UCSD-AML1 (cell line): ENCODE data around the gene CDSN.
A peak's percentile ranks its signal among the peaks of the same experiment; 100 is the strongest.
"Not testable (repeated sequence)": the region's sequence is repeated elsewhere in the genome, so short reads cannot be mapped to it uniquely, and the experiment has no call there.

ENCODE experiments used
- DNase-seq: peaks from one replicate; lab custom pipeline; 2025; ENCODE audit not compliant: unreplicated experiment; lab: John Stamatoyannopoulos, UW

CDSN gene, protein sequence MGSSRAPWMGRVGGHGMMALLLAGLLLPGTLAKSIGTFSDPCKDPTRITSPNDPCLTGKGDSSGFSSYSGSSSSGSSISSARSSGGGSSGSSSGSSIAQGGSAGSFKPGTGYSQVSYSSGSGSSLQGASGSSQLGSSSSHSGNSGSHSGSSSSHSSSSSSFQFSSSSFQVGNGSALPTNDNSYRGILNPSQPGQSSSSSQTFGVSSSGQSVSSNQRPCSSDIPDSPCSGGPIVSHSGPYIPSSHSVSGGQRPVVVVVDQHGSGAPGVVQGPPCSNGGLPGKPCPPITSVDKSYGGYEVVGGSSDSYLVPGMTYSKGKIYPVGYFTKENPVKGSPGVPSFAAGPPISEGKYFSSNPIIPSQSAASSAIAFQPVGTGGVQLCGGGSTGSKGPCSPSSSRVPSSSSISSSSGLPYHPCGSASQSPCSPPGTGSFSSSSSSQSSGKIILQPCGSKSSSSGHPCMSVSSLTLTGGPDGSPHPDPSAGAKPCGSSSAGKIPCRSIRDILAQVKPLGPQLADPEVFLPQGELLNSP

DNA sequence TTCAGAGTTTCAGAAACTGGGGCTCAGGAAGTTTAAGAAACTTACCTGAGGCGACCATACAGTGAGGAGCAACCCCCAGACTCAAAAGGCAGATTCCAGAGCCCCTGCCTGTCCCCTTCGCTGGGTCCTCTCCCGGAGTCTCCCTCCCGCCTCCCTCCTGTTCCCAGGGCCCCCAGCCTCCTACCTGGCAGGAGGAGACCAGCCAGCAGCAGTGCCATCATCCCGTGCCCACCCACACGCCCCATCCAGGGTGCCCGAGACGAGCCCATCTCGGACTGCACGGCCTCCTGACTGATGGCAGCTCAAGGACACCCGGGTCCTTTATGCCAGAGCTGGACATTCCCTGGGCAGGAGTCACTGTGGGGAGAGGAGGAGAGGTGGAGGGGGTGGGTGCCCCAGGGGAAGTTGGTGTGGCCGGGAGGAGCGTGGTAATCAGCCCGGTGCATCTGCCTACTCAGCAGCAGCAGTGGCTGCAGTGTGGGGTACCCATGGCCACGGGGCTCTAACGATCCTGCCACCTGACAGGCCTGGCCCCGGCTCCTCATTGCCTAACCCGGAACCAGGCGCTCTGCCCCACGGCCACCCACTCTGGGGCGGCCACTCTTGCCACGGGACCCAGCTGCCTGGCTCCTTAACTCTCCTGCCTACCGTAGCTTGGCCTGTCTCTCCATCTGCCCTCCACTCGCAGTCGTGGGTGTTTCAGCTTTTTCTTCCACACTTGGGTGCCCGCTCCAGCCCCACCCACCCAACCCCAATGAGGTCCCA lies at the start of gene CDSN:
Gene CDSN (minus strand): TSS at position 296 of the 765 bp plus-strand sequence. CDS start 27 bp downstream, at position 269.
- DNase-seq: no peak

DNA sequence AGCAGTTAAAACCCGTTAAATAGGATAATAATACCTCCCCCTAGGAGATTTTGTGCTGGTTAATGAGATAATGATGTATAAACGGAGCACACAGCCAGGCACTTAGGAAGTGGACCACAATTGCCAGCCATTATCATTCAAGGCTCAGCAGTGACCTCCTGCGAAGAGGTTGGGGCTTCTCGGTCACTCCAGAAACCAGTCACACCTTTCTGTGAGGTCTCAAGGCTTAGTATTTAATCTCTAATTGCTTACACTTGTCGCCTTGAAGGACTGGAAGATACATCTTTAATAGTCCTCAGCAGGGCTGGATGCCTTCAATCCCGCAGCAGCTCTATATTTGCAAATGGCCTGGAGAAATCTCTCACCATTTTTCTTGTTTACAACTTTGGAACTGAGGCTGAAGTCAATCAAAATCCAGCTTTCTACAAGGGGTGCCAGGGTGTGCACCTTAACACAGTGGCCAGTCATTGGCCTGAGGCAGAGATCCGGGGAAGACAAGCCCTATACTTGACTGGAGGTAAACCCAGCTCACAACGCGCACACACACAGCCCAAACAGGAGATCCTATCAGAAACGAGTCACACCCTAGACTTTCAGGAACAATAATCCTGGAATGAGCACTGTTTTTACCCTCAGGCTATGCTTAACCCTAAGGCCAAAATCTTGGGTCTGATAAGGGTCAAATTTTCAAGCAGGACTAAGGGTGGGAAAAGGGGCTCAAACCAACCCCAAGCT lies 49.0 kb upstream of the CDSN start:
- no peak for DNase-seq

DNA sequence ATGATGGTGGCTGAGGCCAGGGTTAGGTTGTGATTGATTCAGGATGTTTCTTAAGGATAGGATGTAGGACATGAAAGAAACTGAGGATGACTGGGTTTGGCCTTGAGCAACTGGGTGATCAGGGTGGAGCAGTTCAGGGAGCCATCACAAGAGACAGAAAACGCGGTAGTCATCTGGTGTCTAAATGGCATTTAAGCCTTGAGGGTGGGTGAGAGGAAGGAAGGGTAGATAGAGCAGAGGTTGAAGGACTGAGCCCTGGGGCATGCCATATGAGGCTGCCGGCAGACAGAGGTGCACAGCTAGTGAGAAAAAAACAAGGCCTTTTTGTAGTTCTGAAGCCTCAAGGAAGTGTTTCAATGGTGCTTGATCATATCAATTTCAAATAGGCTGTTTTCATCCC lies 48.4 kb upstream of the CDSN start:
- DNase-seq: no peak

DNA sequence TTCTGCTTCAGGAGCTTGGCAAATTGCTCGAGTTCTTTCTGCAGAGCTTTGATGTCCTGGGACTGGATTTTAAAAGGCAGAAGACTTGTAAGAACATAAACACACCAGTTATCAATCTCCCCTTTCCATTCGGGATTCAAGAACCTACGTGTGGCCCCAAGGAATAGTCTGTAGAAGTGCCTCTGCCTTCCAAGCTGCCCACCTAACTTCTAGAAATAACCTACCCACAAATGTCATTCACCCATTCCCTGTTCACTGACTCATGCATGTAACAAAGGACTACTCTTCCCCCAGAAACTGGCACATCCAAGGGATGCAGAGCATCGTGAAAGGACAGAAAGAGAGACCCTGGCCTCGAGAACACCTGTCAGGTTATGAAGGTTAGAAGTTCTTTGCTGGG lies 45.7 kb upstream of the CDSN start:
- DNase-seq: no peak

DNA sequence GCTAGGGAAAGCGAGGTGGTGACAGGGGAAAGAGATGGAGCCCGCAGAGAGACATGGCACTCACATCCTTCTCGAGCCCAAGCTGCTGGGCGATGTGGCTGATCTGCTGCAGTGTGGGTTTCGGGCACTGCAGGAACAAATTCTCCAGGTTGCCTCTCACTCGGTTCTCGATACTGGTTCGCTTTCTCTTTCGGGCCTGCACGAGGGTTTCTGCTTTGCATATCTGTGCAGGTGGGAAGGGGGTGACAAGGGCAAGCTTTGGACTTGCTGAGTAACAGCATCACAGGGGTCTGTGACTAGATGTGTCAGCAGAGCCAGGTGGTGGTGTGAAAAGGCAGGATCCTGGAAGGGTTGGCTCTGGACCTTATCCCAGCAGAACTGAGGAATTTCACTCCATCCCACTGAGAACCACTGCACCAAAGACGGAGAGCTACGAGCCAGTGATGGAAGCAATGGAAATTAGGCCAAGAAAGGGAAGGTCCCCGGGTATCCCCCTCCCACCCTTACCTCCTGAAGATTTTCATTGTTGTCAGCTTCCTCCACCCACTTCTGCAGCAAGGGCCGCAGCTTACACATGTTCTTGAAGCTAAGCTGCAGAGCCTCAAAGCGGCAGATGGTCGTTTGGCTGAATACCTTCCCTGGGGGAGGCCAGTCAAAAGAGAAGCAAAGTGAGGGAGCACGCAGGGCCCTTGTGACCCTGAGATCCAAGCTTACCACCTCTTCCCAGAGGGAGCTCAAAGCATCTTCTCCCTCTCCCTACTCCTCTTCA lies 45.0 kb upstream of the CDSN start:
- DNase-seq: not testable (repeated sequence)

DNA sequence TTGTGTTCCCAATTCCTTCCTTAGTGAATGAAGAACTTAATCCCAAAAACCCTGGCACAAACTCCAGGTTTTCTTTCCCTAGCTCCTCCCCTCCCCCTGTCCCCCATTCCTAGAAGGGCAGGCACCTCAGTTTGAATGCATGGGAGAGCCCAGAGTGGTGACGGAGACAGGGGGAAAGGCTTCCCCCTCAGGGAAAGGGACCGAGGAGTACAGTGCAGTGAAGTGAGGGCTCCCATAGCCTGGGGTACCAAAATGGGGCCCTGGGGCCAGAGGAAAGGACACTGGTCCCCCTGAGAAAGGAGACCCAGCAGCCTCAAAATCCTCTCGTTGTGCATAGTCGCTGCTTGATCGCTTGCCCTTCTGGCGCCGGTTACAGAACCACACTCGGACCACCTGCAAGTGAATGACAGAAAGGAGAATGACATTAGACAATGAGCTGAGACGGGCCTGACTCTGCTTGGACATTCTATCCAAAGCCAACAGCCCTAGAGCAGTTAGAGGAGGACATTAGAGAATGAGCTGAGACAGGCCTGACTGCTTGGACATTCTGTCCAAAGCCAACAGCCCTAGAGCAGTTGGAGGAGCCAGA lies 44.3 kb upstream of the CDSN start:
- not testable (repeated sequence) for DNase-seq

DNA sequence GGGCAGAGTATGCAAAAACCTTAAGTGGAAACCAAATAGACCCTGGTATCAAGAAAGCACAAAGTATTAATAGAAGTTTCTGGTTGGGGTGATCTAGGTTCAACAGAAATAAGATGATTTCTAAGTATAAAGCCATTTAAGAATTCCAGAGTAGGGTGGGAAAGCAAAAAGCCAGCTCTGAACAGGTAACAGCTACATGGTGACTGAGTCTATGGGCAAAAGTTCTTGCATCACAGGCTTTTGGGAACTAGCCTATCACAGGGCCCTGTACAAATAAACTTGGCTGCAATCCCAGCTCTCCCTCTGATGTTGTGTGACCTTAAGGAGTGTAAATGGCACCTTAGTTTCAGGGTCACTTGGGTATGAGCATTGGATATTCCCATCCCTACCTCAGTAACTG lies 43.7 kb upstream of the CDSN start:
- no peak for DNase-seq

DNA sequence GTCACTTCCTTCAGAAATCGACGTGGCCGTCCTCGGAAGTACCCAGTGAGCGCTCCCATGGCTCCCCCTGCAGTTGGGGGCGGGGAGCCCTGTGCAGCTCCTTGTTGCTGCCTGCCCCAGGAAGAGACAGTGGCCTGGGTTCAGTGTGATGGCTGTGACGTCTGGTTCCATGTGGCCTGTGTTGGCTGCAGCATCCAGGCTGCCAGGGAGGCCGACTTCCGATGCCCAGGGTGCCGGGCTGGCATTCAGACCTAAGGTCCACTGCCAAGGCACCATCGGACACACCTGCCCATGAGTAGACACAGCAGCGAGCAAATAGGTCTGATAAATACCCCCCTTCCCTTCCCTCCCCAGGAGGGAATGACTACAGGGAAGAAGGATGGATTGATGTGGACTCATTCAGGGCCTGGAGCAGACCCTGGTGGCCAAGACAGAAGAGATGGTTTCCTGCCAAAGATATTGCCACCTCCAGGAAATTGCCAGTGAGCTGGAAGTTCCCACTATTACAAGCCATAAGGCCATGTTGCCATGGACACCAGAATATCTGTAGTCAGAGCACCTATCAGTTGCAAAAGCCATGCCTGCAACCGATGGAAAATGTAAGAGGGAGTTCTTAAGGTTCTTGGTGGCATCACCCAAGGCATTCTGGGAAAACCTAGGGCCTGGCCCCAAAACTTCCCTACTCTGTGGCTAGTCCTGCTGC lies 42.4 kb upstream of the CDSN start:
- DNase-seq: no peak

DNA sequence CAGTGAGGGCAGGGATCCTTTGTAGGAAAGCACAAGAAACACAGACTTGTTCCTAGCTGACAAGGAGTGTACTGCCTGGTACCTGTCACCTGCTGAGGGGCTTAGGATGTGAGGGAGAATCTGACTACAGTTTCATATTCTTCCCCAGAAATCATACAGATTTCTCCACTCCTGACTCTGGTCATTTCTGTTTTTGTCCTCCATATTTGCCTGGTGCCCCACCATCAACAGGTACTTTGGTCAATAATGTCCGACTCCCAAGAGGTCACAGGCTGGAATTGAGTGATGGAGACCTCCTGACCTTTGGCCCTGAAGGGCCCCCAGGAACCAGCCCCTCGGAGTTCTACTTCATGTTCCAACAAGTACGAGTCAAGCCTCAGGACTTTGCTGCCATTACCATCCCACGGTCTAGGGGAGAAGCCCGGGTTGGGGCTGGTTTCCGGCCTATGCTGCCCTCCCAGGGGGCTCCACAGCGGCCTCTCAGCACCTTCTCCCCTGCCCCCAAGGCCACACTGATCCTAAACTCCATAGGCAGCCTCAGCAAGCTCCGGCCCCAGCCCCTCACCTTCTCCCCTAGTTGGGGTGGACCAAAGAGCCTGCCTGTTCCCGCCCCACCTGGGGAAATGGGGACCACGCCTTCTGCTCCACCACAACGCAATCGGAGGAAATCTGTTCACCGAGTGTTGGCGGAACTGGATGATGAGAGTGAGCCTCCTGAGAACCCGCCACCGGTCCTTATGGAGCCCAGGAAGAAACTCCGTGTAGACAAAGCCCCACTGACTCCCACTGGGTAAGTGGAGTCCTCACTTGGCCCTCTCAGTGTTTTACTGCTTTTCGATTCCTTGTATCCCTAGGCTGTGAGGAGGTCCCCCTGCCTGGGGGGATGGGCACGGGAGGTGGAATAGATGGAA lies 41.2 kb upstream of the CDSN start:
- DNase-seq: no peak

DNA sequence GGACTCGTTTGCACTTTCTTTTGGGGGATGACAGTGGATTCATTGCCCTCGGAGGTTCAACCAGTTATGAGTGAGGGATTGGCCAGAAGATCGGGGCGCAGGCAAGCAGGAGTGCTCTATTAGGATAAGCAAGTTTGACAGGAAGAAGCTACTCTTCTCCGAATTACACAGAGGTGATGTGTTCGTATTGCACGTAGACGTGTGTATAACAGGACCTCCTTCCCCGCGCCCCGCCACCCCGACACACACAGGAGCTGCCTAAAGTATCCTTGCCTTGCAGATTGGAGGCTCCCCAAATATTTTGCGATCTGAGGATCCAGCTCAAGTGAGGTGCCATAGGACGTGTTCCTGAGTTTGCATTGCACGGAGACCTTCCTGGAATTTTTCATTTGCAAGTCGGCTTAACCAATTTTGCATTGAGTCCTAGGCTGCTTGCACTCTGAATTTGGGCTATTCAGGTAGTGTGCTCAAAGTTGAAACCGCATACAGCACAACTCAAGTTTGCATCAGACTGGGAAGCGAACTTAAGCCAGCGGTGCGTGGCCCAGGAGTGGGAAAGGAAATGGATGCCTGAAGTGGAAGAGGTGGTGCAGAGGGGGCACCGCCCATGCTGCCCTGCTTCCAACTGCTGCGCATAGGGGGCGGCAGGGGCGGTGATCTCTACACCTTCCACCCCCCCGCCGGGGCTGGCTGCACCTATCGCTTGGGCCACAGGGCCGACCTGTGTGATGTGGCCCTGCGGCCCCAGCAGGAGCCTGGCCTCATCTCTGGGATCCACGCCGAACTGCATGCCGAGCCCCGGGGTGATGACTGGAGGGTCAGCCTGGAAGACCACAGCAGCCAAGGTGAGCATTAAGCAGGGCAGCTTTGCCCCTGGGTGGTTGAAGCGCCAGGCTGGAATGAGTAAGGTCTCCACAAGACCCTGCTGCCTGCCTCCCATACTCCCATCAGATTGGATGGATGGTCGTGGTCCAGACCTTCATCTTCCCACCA lies 38.9 kb upstream of the CDSN start:
- no peak for DNase-seq

DNA sequence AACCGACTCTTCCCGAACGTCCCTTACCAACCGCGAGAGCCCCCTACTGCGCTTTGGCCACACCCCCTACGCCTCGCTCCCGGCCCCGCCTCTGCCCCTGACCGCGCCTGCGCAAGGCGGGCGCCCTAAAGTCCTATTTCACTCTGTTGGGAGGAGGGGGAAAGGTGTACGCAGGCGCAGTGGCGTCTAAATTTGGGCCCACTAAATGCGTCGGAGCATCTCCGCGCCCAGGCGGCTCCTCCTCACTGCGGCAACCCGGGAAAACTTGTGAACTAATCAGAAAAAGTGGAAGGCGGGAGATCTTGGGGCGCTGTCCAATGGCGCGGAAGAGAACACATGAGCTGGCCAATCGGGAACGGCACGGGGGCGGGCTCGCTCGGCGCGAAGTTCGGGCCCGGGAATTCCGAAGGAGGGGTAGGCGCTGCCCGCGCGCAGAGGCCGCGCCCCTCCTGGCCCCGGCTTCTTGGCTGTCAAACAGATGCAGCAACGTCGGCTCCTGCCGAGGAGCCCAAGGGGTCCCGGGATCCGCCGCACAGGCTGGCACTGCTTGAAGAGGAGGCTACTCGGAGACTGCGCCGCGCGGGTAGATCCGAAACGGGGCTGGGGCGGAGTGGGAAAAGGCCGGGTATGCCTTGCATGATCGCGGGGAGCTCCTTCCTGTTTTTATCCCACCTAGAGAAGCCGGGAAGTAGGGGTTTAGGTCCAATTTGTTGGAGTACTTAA lies 38.1 kb upstream of the CDSN start, which contains the start of gene TCF19:
Gene TCF19 (plus strand): TSS at position 450 of the 723 bp plus-strand sequence. CDS start 881 bp downstream, outside the sequence.
- DNase-seq: peak; percentile 99

DNA sequence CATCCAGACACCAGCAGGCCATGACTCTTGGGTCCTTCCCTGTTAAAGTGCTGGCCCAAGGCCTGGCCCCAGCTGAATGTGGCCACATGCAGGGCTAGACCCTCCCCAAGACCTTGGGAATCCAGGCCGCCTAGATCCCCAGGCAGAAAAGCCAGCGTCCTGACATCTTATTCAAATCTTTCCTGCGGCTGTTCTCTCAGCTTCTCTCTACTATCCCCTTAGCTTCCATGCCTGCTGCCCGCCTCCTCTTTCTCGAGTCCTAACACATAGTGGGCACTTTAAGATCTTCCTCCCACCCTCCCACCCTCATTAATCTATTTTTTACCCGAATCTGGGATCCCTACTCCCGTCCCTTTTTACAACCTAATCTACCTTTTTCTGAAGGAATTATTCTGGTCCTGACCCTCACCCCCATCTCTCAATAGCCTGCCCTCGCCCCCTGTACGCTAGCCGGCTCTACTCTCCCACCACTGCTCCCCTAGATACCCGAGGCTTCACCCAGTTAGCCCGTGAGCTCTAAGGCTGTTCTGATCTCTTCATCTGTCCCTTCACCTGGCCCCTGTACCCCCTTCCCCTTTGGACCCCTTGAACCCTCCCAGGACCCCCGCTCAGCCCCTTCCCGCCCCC lies 37.4 kb upstream of the CDSN start, which contains the start of gene CCHCR1:
Gene CCHCR1 (minus strand): TSS at position 290 of the 627 bp plus-strand sequence. CDS start 202 bp downstream, at position 88.
- no peak for DNase-seq

DNA sequence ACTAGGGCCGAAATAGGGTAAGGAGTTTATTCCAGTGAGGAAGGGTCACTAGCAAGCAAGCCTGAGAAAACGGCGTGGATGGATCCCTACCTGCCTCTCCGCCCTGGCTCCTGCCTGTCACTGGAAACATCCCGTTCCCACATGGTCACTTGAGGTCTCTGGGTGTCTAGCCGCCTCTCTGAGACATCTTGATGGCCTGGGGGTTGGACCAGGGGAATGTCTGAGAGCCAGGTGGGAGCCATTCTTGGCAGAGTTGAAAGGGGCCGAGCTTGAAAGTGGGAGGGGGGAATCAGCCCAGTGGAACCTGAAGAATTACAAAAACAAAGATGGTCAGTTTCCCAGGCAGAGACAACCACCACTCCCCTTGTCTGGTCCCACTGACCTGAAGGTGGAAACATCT lies 36.4 kb upstream of the CDSN start:
- DNase-seq: no peak

DNA sequence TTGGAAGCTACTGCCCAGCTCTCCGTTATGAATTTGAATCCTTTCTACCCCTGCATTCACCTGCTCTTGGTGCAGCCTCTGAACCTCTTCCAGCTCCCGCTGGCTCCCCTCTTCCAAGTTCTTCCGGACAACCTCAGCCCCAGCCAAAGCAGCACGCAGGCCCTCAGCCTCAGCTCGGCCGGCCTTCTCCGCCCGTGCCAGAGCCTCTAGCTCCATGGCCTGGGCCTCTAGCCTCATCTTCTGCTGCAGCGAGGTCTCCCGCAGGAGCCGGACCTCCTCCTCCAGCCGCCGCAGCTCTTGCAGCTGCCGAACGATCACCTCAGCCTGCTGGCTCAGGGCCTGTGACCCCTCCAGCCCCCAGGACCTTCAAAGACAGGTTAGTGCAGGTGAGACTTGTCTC lies 34.2 kb upstream of the CDSN start:
- DNase-seq: no peak

DNA sequence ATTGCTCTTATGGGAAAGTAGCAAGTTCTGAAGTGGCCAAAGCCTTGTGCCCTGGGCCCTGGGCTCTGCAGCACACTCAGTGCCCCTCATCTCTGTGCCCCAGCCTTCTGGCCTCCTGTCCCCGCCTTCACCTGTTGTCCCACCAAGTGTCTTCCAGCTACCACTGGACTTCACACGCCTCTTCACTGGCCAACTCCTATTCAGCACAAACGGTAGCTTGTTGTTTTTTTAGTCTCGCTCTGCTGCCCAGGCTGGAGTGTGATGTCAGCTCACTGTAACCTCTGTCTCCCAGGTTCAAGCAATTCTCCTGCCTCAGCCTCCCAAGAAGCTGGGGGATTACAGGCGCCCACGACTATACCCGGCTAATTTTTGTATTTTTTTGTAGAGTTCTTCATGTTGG lies 32.5 kb upstream of the CDSN start:
- no peak for DNase-seq

DNA sequence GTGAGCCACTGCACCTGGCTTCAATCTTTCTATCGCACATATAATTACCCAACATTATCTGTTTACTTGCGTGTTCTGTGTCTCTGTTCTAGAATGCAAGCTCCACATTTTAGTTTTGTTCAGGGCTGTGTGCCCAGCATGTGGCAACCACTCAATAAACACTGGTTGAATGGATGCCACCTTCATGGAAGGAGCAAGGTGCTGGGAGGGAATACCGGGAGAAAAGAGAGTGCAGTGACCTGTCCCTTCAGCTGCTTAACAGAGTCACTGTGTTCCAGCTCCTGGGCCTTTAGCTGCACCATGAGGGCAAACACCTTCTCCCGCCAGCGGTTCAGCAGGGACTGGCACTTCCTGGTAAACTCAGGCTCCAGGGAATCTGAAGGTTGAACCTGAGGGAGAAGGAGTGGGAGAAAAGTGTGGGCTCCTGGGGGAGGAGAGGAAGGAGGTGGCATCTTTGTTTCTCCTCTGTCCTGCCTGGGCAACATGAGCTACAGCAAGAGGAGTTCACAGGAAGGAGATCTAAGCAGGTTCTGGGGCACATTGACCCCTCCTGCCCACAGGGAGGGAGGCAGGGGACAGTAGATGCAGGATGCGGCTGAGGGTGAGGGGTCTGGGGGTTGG lies 29.7 kb upstream of the CDSN start:
- no peak for DNase-seq
